ENCODE results near the gene LDAF1.
"Not testable (repeated sequence)": the region's sequence is repeated elsewhere in the genome, so short reads cannot be mapped to it uniquely, and the experiment has no call there.

The LDAF1 gene

GRCh38 chr16:21163576-21163975, 5.1 kb downstream of the LDAF1 start:
- no peak for DNase-seq

DNA sequence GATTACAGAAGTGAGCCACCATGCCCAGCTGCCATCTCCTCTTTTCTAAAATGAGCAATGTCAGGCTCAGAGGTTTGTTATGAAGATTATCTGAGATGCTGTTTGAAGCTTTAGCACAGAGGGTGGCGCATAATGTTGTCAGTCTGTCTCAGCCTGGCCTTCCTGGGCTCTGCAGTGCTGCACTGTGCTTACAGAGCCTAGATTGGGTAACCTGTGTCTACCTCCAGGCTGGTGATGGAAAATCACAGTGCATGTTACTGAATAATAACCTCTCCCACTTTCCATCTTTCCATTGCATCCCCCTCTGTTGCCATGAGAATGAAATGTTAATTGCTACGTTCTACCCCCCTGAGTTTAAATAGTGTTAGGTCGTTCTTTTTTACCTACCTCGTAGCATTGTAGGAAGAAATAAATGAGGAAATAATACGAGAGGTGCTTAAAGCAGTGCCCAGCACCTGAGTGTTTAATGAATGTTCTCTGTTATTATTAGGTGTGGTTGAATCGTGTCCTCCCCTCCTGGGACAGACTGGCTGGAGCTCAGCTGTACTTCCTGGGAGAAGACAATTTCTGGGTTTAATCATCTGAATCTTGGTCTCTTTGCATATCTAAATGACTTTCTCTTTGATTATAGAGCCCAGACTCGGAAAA, 6.2 kb downstream of the LDAF1 start:
- no peak for DNase-seq

GRCh38 chr16:21166561-21166961, 8.1 kb downstream of the LDAF1 start:
- no peak for DNase-seq

- DNase-seq: no peak
Observed at GRCh38 chr16:21167360-21167759, 8.9 kb downstream of the LDAF1 start.

DNA sequence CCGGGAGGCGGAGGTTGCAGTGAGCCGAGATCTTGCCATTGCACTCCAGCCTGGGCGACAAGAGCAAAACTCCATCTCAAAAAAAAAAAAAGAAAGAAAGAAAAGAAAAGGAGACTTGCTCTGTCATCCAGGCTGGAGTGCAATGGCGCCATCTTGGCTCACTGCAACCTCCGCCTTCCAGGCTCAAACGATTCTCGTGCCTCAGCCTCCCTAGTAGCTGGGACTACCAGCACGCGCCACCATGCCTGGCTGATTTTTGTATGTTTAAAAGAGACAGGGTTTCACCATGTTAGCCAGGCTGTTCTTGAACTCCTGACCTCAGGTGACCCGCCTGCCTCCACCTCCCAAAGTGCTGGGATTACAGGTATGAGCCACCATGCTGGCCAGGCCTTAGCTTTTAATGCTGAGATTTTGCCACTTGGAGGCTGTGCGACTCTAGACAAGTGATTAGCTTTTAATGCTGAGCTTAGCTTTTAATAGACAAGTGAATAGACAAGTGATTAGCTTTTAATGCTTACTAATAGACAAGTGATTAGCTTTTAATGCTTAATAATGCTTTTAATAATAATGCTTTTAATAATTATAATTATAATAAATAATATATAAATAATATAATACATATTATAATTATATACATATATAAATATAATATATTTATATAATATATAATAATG, 9.6 kb downstream of the LDAF1 start:
- no peak for DNase-seq

DNA sequence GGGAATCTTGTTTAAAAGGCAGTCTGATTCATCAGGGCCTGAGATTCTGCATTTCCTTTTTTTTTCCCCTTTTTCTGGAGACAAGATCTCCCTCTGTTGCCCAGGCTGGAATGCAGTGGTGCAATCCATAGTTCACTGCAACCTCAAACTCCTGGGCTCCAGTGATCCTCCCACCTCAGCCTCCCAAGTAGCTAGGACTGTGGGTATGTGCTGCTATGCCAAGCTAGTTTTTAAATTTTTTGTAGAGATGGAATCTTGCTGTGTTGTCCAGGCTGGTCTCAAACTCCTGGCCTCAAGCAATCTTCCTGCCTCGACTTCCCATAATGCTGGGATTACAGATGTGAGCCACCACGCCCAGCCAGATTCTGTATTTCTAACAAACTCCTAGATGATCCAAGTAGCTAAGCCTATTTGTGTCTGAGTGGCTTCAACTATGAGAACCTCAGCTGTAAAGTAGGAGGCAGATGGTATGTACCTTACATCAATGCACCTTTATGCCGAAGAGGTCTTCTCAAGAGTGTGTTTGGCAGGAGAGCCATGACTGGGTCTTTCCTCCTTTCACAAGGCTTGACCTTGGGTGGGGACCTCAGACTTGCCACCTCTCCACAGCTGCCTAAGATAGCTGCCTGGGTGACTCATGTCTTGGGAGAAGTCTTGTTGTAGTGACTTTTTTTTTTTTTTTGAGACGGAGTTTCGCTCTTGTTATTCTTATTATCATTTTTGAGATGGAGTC, 10.9 kb downstream of the LDAF1 start:
- DNase-seq: no peak

- not testable (repeated sequence) for DNase-seq
Observed at GRCh38 chr16:21170116-21170515, 11.6 kb downstream of the LDAF1 start.

GRCh38 chr16:21172650-21173049, 14.2 kb downstream of the LDAF1 start:
- DNase-seq: no peak

GRCh38 chr16:21175397-21175796, 16.9 kb downstream of the LDAF1 start:
- DNase-seq: no peak

DNA sequence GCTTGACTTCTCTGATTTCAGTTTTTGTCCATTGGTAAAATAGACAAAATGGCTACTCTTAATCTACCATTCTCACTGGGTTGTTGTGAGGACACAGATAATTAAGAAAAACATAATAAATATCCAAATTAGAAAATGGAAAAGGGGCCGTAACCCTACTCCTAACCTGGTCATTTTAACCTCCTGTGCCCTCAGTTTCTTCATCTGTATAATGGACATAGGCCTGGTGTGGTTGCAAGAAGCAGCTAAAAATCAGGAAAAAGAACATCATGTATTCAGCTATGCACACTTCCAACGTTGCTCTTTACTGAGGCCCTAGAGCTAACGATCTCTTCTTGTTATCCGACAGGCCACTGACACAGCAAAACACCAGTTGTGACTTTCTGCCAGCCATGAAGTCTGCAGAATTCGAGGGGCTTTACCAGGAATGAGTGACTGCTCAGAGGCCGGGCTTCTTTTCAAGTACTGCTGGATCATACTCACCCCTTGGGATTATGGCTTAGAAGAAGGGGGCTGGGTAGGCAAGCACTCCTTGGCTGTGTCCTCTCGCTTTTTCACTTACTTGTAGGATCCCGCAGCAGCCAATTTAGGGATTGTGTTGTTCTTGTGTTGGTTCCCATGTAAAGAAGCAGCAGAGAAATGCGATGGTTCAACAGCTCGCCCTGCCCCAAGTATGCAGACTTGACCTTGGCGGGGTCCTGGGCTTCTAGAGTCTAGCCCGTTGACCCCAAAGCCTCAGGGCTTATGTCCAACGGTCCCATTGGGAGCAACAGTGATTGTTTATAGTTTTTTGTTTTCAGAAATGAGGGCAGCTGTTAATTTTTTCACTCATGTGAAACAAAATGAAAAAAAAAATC, 20.9 kb downstream of the LDAF1 start:
- DNase-seq: no peak

GRCh38 chr16:21179983-21180365, 21.5 kb downstream of the LDAF1 start:
- no peak for DNase-seq

DNA sequence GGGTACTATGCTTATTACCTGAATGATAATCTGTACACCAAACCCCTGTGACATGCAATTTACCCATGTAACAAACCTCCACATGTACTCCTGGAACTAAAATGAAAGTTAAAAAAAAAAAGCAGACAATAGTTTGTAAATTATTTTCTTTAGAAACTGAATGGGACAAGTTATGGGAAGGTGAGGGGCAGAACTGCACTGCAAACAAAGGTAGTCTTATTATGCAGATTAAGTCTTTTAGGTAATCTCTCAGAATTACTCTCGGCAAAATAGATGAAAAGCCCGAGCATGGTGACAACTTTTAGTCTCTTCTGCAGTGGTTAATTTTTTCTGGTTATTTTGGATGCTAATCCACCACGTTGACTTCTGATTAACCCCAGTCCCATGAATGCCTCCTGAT, 25.5 kb downstream of the LDAF1 start:
- no peak for DNase-seq

DNA sequence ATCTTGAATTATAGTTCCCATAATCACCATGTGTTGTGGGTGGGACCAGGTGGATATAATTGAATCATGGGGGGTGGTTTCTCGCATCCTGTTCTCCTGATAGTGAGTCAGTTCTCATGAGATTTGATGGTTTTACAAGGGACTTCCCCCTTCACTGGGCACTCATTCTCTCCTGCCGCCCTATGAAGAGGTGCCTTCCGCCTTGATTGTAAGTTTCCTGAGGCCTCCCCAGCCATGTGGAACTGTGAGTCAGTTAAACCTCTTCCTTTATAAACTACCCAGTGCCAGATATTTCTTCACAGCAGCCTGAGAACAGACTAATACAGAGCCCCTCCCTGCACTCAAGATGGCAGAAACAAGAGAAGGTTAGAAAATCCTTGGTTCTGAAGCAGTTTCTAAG, 26.4 kb downstream of the LDAF1 start:
- no peak for DNase-seq

DNA sequence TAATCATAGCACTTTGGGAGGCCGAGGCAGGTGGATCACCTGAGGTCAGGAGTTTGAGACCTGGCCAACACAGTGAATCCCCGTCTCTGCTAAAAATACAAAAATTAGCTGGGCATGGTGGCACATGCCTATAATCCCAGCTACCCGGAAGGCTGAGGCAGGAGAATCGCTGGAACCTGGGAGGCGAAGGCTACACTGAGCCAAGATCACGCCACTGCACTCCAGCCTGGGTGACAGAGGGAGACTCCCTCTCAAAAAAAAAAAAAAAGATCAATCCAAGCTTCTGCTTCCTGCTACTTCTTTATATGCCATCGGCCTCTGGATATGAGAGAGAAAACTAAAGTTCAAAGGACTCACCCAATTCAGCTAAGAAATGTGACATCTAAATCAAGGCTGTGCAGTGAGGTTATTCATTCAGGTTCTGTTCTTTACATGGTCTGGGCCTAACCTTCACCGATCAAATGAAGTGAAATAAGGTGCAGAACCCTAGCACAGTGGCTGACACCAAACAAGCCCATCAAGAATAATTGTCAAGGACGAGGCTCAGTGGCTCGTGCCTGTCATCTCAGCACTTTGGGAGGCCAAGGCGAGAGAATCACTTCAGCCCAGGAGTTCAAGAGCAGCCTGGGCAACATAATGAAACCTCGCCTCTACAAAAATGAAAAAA, 27.3 kb downstream of the LDAF1 start:
- DNase-seq: no peak

DNA sequence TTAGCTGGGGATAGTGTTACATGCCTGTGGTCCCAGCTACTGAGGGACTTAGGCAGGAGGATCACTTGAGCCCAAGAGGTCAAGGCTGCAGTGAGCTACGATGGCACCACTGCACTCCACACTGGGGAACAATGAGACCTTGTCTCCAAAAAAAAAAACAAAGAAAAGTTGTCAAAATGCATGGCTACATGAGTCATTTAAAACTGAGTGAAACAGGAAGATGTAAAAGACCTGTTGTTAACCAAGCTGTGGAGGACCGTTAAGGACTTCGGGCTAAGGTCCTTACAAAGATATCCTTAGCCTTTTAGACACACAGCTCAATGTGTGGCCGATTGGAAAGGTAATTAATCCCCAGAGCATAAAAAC, 27.8 kb downstream of the LDAF1 start:
- no peak for DNase-seq

DNA sequence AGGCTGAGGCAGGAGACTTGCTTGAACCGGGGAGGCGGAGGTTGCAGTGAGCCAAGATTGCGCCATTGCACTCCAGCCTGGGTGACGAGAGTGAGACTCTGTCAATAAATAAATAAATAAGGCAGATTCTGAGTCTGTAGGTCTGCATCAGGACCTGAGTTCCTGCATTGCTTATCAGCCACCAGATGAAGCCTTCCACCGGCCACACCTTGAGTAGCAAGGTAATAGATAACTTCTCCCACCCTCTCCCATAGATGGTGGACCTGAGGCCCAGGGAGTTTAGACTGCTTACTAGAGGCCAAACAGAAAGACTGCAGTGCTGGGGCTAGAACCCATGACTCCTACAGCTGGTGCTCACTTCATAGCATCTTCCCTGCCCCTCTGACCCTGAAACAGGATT, 30.8 kb downstream of the LDAF1 start:
- DNase-seq: no peak

DNA sequence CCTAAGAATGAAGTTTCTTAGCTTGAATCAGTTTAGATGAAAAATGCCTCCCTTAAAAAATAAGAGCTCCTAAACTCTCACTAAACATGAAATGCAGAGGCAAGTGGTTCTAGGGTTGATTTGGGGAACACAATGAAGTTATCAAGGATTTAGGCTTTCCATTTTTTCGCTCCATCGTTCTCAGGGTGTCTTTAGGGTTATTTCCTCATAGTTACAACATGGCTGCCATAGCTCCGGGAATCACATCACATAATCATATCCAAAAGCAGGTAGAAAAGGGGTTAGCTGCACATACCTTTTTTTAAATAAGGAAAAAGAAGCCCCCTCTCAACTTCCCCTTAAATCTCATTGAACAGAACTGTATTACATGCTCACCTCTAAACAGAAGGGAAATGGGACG, 31.5 kb downstream of the LDAF1 start:
- no peak for DNase-seq

DNA sequence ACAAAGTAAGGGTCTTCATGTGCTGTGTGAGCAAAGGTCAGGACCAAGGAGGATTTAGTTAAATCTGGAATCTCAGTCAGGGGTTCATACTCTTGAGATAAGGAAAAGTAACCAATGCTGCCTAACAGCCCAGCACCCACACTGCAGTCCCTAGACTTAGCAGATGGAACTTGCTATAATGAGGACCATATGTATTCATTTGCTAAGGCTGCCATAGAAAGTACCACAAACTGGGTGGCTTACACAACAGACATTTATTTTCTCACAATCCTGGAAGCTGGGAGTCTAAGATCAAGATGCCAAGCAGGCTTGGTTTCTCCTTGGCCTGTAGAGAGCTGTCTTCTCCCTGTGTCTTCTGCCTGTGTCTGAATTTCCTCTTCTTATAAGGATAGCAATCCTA, 32.1 kb downstream of the LDAF1 start:
- no peak for DNase-seq

DNA sequence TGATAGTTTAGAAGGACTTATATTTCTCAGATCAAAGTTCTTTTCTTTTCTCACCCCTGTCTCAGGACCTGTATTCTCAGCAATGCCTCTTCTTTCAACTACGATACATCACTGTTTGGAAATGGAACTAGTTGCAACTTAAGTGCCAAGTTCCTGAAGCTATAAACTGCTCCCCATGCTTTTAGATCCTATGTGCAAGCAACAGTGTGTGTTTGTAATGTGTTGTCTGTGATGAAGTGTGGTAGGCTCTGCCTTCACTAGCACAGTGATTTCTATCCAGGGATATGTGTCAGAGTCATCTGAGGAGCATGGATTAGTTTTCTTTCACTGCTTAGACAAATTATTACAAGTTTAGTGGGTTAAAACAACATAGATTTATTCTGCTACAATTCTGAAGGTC, 34.5 kb downstream of the LDAF1 start:
- no peak for DNase-seq

DNA sequence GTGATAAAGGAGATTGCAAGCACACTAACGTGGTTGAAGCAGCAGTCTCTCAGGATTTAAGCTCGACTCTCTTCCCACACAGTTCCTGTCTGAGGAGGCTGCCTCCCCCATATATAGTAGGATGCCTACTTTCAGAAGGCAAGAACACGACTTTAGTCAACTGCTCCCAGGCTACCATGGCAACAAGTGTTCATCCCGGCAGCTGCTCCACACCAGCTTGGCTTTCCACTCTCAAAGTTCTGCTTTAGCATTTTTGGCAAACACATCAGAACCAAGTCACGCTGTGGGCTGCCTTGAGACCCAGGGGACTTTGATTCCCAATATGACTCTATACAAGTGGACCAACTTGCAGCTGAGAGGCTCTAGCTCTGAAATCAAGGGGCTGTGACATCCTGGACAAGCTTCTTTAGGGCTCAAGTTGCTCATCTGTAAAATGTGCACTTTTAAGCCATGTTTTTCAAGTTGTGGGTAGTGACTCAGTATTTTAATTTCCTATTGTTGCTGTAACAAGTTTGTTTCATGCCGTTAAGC, 36.4 kb downstream of the LDAF1 start:
- no peak for DNase-seq

- DNase-seq: not testable (repeated sequence)
Observed at GRCh38 chr16:21195330-21195729, 36.9 kb downstream of the LDAF1 start.

- no peak for DNase-seq
Observed at GRCh38 chr16:21197112-21197511, 38.6 kb downstream of the LDAF1 start.

DNA sequence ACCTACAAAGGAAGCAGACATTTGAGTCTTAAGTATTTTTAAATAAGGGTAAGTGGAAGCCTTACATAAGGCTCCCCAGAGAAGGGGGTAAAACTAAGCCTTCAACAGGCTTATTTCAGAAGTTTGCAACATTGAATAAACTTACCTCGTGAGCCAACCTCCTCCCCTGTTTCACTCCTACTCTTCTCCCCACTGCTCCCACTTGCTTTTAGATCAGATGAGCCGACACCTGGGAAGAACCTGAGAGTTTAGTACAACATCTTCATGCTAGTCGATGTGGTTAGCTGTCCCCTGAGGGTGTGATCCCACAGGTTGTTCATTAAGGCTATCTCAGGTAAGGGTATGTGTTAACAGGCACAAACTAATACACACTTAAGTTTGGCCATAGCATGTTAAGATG, 39.1 kb downstream of the LDAF1 start:
- DNase-seq: no peak

Measured in NCI-H2171 (cell line).